GM12864 (cell line): ENCODE measurements around the gene ADAMTSL2.
A peak's percentile ranks its signal among the peaks of the same experiment; 100 is the strongest.

Source experiments
- DNase-seq: peaks from one replicate; pipeline ENCODE4 v3.0.0-alpha.2; 2011; ENCODE audit warnings: low read depth
- H3K4me3 ChIP-seq: 2 replicates; pipeline ENCODE4 v1.5.1; 2011; ENCODE audit warnings: mild to moderate bottlenecking, low read depth, low read length, control low read depth
- TF ChIP-seq, protein P1 (sequence below): IDR thresholded peaks from 2 replicates; pipeline ENCODE4 v1.5.1; 2011; ENCODE audit warnings: low read depth, mild to moderate bottlenecking, moderate library complexity, low read length, control low read depth, inconsistent platforms; ENCODE audit errors: missing control alignments

Gene ADAMTSL2

DNA sequence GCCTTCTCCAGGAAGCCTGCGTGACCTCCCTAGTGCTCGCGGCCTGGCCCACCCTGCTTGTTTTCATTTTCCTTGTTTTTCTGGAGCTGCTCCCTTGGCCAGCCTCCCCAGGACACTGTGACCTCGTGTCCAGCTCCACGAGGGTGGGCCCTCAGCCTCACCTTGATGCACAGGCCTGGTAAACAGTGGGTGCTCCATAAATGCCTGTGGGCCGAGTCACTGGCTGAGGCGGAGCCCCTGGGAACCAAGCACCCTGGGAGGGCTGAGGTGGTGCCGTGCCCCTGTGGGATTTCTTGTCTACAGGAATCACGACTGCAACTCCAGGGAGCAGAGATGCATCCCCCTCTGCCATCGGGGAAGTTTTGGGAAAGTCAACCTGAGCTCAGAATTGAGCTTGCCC, 57.5 kb downstream of the ADAMTSL2 start:
- DNase-seq: no peak
- H3K4me3 ChIP-seq: no peak overlapping the region
- TF ChIP-seq, protein P1, sequence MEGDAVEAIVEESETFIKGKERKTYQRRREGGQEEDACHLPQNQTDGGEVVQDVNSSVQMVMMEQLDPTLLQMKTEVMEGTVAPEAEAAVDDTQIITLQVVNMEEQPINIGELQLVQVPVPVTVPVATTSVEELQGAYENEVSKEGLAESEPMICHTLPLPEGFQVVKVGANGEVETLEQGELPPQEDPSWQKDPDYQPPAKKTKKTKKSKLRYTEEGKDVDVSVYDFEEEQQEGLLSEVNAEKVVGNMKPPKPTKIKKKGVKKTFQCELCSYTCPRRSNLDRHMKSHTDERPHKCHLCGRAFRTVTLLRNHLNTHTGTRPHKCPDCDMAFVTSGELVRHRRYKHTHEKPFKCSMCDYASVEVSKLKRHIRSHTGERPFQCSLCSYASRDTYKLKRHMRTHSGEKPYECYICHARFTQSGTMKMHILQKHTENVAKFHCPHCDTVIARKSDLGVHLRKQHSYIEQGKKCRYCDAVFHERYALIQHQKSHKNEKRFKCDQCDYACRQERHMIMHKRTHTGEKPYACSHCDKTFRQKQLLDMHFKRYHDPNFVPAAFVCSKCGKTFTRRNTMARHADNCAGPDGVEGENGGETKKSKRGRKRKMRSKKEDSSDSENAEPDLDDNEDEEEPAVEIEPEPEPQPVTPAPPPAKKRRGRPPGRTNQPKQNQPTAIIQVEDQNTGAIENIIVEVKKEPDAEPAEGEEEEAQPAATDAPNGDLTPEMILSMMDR: no peak

DNA sequence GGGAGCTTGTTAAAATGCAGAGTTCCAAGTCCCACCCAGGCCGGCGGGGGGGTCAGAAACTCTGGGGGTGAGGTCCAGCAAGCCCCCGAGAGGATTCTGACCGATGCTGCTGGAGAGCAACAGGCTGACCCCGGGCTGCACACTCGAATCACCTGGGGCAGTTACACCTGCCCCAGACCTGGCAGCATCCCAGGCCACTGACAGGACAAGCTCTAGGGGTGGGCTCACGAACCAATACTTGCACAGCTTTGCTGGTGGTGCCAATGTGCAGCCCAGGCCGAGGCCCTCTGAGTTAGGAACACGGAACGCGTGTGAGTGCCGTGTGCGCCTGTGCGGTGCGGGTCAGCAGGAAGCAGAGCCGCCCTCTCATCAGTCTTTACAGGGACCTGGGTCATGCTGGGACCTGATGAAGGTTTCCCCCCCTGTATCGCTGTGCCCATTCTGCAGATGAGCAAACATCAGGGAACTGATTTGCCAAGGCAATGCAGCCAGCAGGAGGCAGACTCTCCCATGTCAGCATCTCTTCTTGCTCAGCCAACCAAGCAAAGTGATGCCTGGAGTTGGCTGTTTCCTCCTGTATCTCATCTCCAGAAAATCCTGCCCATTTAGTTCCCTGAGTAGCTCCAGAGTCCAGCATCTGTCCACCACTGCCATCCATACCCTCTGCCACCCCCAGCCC, 58.4 kb downstream of the ADAMTSL2 start:
- no peak overlapping the region for H3K4me3 ChIP-seq
- DNase-seq: no peak
- TF ChIP-seq, protein P1: peak; percentile 50

DNA sequence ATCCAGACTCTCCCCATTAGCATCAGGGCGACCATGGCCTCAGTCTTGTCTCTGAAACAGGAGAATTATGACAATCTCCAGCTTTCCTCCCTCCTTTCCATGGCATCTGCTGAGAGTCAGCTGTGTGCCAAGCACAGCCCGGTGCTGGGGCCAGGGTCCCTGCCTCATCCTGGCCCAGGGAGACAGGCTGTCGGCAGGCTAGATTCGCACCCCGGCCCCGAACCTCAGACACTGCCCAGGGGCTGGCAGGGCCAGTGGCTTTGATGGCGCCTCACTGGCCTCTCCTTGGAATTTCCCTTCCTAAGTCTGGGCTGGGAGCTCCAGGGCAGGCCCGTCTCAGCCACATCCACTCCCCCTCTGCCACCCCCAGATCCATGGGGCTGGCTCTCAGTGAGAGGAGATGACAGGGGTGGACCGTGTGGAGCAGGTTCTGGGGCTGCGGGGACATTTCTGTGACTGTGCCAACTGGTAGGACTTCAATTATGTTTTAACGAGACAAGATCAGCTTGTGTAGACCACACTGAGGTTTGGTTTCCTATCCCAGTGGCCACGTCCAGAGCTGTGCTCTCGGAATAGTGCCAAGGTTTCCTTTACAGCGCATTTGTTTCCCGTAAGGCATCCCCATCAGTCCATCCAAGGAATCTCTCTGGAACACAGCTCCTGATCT, 59.2 kb downstream of the ADAMTSL2 start:
- no peak for DNase-seq
- TF ChIP-seq, protein P1: no peak
- H3K4me3 ChIP-seq: no peak overlapping the region

DNA sequence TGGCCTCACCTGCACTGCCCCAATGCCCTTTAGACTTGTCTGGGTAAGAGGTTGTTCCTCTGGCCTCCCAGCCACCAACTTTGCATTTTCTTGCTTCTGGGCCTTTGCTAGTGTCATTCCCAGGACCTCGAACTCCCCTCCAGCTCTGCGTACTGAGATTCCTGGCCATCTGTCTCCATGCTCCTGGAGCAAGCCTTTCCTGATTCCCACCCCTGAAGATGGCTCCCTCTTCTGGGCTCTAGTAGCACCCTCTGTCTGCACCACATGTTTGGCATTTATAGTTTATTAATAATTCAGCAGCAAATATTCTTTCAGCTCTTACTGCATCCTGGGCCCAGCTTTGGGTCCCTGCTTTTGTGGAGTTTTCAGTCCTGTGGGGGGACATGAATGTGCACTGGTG, 59.8 kb downstream of the ADAMTSL2 start:
- no peak overlapping the region for H3K4me3 ChIP-seq
- DNase-seq: no peak
- TF ChIP-seq, protein P1: no peak

DNA sequence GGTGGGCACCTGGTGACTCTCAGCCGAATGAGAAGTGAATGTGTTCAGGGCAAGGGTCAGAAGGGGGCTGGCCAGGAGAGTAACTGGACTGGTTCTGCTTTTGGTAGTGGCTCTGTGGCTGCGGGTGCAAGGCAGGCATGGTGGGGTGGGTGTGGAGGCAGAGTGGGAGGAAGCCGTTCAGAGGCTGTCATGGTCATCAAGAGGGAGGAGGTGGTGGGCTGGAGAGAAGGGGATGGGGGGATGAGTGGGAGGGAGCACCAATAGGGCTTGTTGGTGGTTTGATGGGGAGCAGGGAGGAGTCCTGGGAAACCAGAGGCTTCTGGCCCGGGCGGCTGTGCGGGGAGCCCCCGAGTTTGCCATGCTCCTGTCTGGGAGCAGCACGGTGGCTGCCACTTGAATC, 61.4 kb downstream of the ADAMTSL2 start:
- H3K4me3 ChIP-seq: no peak overlapping the region
- DNase-seq: no peak
- TF ChIP-seq, protein P1: no peak

DNA sequence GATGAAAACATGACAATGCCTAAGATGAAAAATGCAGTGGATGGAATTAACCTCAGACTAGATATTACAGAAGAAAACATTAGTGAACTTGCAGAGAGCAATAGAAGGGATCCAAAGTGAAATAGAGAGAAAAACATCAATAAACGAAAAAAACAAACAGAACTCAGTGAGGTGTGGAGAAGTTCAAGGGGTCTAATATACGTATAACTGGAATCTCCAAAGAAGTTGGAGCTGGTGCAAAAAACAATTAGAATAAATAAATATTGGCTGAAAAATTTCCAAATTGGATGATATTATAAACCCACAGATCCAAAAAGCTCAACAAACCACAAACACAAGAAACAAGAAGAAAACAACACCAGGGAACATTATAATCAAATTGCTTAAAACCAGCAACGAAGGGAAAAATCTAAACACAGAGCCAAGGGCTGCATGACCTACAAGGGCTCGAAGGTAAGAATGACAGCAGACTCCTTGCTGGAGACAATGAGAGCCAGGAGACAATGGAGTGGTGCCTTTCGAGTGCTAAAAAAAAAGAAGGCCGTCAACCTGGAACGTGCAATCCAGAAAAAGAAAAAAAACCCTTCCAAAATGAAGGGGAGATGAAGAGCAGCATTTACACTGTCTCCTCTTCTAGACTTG, 62.9 kb downstream of the ADAMTSL2 start:
- TF ChIP-seq, protein P1: no peak
- H3K4me3 ChIP-seq: no peak overlapping the region
- DNase-seq: no peak

DNA sequence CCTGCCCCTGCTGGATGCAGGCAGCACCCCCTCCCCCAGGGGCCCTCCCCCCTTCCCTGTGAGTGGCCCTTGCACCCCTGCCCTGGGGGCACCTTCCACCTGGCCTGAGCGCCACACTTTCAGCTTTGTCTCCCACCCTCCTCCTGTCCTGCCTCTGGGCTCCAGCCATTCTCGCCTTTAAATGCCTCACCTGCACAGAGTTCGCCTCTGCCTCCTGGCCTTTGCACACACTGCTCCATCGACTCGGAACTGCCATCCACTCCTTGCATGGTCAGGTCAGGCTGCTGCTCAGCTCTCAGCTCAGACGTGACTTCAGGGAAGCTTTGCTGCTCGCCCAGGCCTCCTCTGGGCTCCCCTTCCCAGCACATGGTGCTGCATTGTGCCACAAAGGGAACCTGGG, 64.5 kb downstream of the ADAMTSL2 start:
- no peak overlapping the region for H3K4me3 ChIP-seq
- no peak for DNase-seq
- TF ChIP-seq, protein P1: no peak
